ENCODE results near the gene APOF.
A peak's percentile ranks its signal among the peaks of the same experiment; 100 is the strongest.
"Not testable (repeated sequence)": the region's sequence is repeated elsewhere in the genome, so short reads cannot be mapped to it uniquely, and the experiment has no call there.

The APOF gene

DNA sequence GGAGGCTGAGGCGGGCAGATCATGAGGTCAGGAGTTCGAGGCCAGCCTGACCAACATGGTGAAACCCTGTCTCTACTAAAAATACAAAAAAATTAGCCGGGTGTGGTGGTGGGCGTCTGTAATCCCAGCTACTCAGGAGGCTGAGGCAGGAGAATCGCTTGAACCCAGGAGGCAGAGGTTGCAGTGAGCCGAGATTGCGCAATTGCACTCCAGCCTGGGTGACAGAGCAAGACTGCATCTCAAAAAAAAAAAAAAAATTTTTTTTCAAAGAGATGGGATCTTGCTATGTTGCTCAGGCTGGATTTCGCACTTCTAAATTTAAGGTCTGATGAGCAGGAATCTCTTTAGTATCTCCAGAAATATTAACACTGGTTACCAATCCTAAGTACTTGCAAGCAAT, 41.0 kb downstream of the APOF start:
- H3K27me3 ChIP-seq (ENCODE audit: insufficient read depth, low read length) = not testable (repeated sequence)
- peaks cover 49% of the 10 kb centered on the region for H3K36me3 ChIP-seq (ENCODE audit: insufficient read depth, low read depth, low read length)

DNA sequence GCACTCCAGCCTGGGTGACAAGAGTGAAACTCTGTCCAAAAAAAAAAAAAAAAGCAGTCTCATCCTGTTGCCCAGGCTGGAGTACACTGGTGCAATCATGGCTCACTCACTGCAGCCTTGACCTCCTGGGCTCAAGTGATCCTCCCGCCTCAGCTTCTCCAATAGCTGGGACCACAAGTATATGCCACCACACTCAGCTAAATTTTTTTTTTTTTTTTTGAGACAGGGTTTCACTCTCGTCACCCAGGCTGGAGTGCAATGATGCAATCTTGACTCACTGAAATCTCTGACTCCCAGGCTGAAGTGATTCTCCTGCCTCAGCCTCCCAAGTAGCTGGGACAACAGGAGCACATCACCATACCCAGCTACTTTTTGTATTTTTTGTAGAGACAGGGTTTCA, 41.6 kb downstream of the APOF start:
- Histone ChIP-seq H3K9me3 (ENCODE audit: insufficient read depth, low read depth, low read length) (no peaks in the 10 kb centered on the region), H3K27ac (ENCODE audit: low read length) (no peak overlapping the region), H3K4me1 (ENCODE audit: insufficient read depth, low read length) (no peaks in the 10 kb centered on the region), H3K4me3 (ENCODE audit: low read length) (no peak overlapping the region), H3K9ac (ENCODE audit: low read depth, low read length) (no peak overlapping the region), H3K27me3 (ENCODE audit: insufficient read depth, low read length) (no peaks in the 10 kb centered on the region), H3K36me3 (ENCODE audit: insufficient read depth, low read depth, low read length) (peaks cover 43% of the 10 kb centered on the region)

More for the DNA sequence above, 41.0 kb downstream of the APOF start:
- not testable (repeated sequence) for H3K27ac ChIP-seq (ENCODE audit: low read length); H3K4me1 ChIP-seq (ENCODE audit: insufficient read depth, low read length); H3K4me3 ChIP-seq (ENCODE audit: low read length); H3K9me3 ChIP-seq (ENCODE audit: insufficient read depth, low read depth, low read length); H3K9ac ChIP-seq (ENCODE audit: low read depth, low read length)

DNA sequence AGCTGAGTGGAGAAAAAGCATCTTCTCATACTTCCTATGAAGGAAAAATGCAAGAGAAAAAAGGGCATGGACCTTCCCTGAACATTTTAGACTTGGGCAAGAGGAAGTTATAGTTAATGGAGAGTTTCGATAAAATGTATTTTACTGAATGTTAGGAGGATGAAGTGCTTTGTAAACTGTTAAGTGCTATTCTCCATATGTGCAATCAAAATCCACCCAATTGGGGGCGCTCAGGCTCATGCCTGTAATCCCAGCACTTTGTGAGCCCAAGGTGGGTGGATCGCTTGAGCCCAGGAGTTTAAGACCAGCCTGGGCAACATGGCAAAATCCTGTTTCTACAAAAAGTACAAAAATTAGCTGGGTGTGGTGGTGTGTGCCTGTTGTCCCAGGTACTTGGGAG, 45.0 kb downstream of the APOF start:
- Histone ChIP-seq H3K36me3 (ENCODE audit: insufficient read depth, low read depth, low read length) (peaks cover 35% of the 10 kb centered on the region), H3K9ac (ENCODE audit: low read depth, low read length) (no peak overlapping the region), H3K4me3 (ENCODE audit: low read length) (no peak overlapping the region), H3K27ac (ENCODE audit: low read length) (no peak overlapping the region), H3K27me3 (ENCODE audit: insufficient read depth, low read length) (no peaks in the 10 kb centered on the region), H3K9me3 (ENCODE audit: insufficient read depth, low read depth, low read length) (no peaks in the 10 kb centered on the region), H3K4me1 (ENCODE audit: insufficient read depth, low read length) (peaks cover 7% of the 10 kb centered on the region)

DNA sequence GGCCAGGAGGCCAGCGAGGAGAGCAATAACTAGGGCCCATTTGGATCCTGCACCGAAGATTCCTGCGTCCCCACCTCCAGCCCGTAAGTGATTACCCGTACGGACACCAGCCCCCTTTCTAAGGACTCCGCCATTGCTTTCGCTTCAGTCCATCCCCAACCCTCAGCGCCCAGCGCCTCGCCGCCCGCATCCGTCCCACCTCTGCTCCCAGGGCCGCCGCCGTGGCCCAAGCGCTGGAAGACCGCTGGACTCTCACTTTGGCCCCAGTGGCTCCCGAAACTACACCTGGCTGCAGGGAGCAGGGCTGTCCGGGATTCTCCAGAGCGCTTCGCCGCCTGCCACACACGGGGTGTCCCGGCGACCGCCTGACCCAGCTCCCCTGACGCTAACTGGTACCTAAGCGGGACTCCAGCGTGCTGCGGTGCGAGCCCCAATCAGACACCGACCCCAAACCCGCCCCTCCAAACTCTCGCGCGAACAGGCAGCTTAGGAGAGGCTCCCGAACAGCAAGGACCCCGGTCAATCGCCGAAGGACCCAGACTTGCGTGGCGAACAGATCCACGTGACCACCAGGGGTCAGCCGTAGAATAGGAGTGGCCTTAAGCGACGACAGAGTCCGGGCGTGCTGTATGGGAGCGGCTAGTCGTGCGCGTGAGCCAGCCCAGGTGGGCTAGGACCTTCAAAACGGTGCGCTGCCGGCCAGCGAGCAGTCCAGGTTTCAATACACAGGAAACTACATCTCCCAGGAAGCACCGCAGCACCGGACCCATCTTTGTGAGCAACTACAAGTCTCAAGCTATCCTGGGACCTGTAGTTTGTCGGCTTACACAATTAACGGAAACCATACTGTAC, 46.8 kb downstream of the APOF start, which contains the start of gene CNPY2:
TSS of gene CNPY2 (minus strand) at position 367 of the 852 bp plus-strand sequence. CDS start 771 bp downstream, outside the sequence.
- no peaks in the 10 kb centered on the region for H3K9me3 ChIP-seq (ENCODE audit: insufficient read depth, low read depth, low read length)
- peak within 1 kb of the TSS; percentile 99 for H3K9ac ChIP-seq (ENCODE audit: low read depth, low read length)
- H3K27me3 ChIP-seq (ENCODE audit: insufficient read depth, low read length) = no peaks in the 10 kb centered on the region
- peaks cover 7% of the 10 kb centered on the region for H3K4me1 ChIP-seq (ENCODE audit: insufficient read depth, low read length)
- peak within 1 kb of the TSS; percentile 65 for H3K27ac ChIP-seq (ENCODE audit: low read length)
- peaks cover 43% of the 10 kb centered on the region for H3K36me3 ChIP-seq (ENCODE audit: insufficient read depth, low read depth, low read length)
- H3K4me3 ChIP-seq (ENCODE audit: low read length) = peak within 1 kb of the TSS; percentile 96

DNA sequence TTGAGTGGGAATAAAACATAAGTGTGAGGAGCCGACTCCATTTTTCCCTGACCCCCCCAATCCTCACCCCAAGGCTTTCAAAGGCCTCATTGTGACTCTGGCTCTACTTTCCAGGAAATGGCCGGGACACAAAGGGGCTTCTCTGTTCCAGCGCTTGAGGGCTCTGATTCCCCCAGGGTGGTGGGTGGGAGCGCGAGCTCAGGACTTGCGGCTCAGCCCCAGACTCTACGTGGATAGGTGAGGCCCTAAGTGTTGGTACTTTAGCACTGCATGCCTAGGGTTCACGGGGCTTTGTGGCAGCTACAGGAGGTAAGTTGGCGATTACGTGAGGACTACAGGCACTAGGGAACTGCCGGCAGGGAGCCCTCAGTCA, 47.4 kb downstream of the APOF start:
- H3K27me3 ChIP-seq (ENCODE audit: insufficient read depth, low read length) = no peaks in the 10 kb centered on the region
- peak overlapping the region; percentile 99 for H3K9ac ChIP-seq (ENCODE audit: low read depth, low read length)
- peaks cover 7% of the 10 kb centered on the region for H3K4me1 ChIP-seq (ENCODE audit: insufficient read depth, low read length)
- H3K9me3 ChIP-seq (ENCODE audit: insufficient read depth, low read depth, low read length) = no peaks in the 10 kb centered on the region
- H3K4me3 ChIP-seq (ENCODE audit: low read length) = peak overlapping the region; percentile 96
- peak overlapping the region; percentile 65 for H3K27ac ChIP-seq (ENCODE audit: low read length)
- H3K36me3 ChIP-seq (ENCODE audit: insufficient read depth, low read depth, low read length) = peaks cover 50% of the 10 kb centered on the region

DNA sequence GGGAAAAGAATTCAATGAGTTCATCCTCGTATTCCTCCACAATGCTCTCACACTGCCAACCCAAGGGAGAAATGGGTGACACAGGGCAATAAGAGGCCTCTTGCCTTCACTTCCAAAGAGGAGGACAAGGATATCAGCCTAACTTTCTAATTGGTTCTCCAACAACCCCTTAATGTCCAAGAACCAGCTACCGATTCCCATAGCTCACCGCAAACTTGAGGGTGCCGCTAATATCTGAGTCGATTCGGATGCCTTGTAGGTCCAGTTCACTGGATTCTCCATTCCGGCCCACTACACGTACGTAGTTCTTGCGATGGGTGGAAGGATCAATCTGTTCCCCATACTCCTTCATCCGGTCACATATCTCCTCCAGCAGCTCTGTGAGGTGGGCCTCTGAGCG, 51.7 kb downstream of the APOF start:
- peaks cover 7% of the 10 kb centered on the region for H3K4me1 ChIP-seq (ENCODE audit: insufficient read depth, low read length)
- H3K36me3 ChIP-seq (ENCODE audit: insufficient read depth, low read depth, low read length) = peaks cover 73% of the 10 kb centered on the region
- H3K9me3 ChIP-seq (ENCODE audit: insufficient read depth, low read depth, low read length) = no peaks in the 10 kb centered on the region
- H3K27me3 ChIP-seq (ENCODE audit: insufficient read depth, low read length) = no peaks in the 10 kb centered on the region
- no peak overlapping the region for H3K27ac ChIP-seq (ENCODE audit: low read length)
- H3K4me3 ChIP-seq (ENCODE audit: low read length) = no peak overlapping the region
- no peak overlapping the region for H3K9ac ChIP-seq (ENCODE audit: low read depth, low read length)

Measured in iPS-20b (cell line).